GM13976 (cell line): Measurements from ENCODE around the gene WDR7.

Experiments used
- DNase-seq: peaks from one replicate; pipeline ENCODE4 v3.0.0; 2012; ENCODE audit warnings: low spot score
- CTCF ChIP-seq: IDR thresholded peaks from 2 replicates; pipeline ENCODE4 v1.5.1; 2012; ENCODE audit warnings: borderline replicate concordance, mild to moderate bottlenecking; ENCODE audit not compliant: insufficient read depth; ENCODE audit errors: extremely low read depth, missing control alignments, control extremely low read depth
- in situ Hi-C: fragments of 300-500 bp; cut with MboI; formaldehyde crosslinking; loops from one replicate; pipeline ENCODE4 v1.12.0; 2022; ENCODE audit warnings: low sequenced_read_pairs, mixed read lengths, inconsistent platforms; ENCODE audit not compliant: unreplicated experiment

The WDR7 gene

GRCh38 chr18:56974141-56974540 lies 323.0 kb downstream of the WDR7 start:
- in situ Hi-C loops, result no loop called here
- TF ChIP-seq CTCF, result no peak
- DNase-seq, result no peak

- in situ Hi-C loops, result no loop called here
- no peak for DNase-seq
- TF ChIP-seq CTCF, result no peak
These were observed 324.1 kb downstream of the WDR7 start for GRCh38 chr18:56975276-56975675.

GRCh38 chr18:56977309-56977708 lies 326.1 kb downstream of the WDR7 start:
- TF ChIP-seq CTCF, result no peak
- in situ Hi-C loops, result no loop called here
- no peak for DNase-seq

- no peak for DNase-seq
- in situ Hi-C loops, result no loop called here
- TF ChIP-seq CTCF, result no peak
These were observed 326.6 kb downstream of the WDR7 start for GRCh38 chr18:56977771-56978170.

- TF ChIP-seq CTCF, result no peak
- DNase-seq, result no peak
- in situ Hi-C loops, result no loop called here
These were observed 329.0 kb downstream of the WDR7 start for GRCh38 chr18:56980151-56980550.

GRCh38 chr18:56982766-56983165 lies 331.6 kb downstream of the WDR7 start:
- in situ Hi-C loops, result no loop called here
- DNase-seq, result no peak
- TF ChIP-seq CTCF, result no peak

GRCh38 chr18:56983275-56983992 lies 332.3 kb downstream of the WDR7 start:
- in situ Hi-C loops, result no loop called here
- TF ChIP-seq CTCF, result no peak
- no peak for DNase-seq
